Measurements from ENCODE around the gene ZDHHC3. TPM values are rescaled to one million over a fixed set of nuclear protein-coding genes. Genes with fewer than 3 reads are reported as not detected.

The ZDHHC3 gene, protein sequence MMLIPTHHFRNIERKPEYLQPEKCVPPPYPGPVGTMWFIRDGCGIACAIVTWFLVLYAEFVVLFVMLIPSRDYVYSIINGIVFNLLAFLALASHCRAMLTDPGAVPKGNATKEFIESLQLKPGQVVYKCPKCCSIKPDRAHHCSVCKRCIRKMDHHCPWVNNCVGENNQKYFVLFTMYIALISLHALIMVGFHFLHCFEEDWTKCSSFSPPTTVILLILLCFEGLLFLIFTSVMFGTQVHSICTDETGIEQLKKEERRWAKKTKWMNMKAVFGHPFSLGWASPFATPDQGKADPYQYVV
- 72.1 and 83.8 TPM in 2 replicates for total RNA-seq

DNA sequence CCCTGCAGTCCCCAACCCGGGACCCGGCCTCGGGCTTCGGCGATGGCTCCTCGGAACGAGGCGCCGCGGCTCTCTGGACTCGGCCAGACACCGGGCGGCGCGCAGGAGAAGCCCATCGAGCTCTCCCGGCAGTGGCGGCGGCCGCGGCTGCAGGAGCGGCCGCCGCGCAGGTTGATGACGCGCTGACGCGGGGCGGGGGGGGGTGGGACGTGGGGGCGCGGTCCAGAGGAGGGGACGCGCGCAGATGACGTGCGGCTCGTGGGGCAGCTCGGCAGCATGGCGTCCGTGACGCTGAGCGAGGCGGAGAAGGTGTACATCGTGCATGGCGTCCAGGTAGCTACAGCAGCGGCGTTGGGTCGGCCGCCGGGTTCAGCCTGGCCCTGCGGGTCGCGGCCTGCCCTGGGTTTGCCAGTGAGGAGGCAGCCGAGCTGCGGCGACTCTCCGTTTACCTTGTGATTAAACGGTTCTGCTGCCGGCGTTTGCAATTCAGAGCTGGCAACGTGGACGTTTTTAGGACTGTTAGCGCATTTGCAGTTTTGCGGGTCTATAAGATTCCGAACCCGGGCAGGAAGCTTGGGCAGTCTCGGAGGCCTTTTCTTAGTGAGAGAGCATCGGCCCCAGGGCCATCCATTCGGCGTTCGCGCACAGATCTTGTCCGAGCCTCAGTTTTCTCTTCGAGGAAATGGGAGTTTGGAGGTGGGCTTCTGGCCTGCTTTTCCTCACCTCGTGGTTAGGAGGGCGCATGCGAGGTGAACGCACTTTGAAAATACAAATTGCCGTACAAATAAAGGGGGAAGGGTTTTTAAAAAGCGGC lies at the start of gene ZDHHC3, which contains the start of gene EXOSC7:
TSS of gene ZDHHC3 (minus strand) at position 173 of the 814 bp plus-strand sequence. CDS start 16,738 bp downstream, outside the sequence.
TSS of gene EXOSC7 (plus strand) at position 243 of the 814 bp plus-strand sequence. CDS start at position 277, 34 bp downstream.

Other genes with a start within 250 kb of the ZDHHC3 start
- 6.9 and 9.5 TPM in 2 replicates for gene ZNF501, start 246.5 kb downstream of the ZDHHC3 start, total RNA-seq
- 36.5 and 38.9 TPM in 2 replicates for gene KIAA1143, start 214.6 kb downstream of the ZDHHC3 start, total RNA-seq
- 4.1 and 8.4 TPM in 2 replicates for gene KIF15, start 214.4 kb downstream of the ZDHHC3 start, total RNA-seq
- 16.1 and 16.7 TPM in 2 replicates for gene TMEM42, start 114.3 kb downstream of the ZDHHC3 start, total RNA-seq
- not detected in 2 replicates for gene TGM4, start 101.6 kb downstream of the ZDHHC3 start, total RNA-seq
- gene EXOSC7, start 70 bp upstream of the ZDHHC3 start, total RNA-seq: 43.1 and 47.5 TPM in 2 replicates
- gene CLEC3B, start 50.1 kb upstream of the ZDHHC3 start, total RNA-seq: 44.4 and 95.3 TPM in 2 replicates
- 1.2 and 1.4 TPM in 2 replicates for gene CDCP1, start 170.2 kb upstream of the ZDHHC3 start, total RNA-seq